ENCODE measurements around the gene ZDHHC7. TPM values are rescaled to one million over a fixed set of nuclear protein-coding genes. Genes with fewer than 3 reads are reported as not detected.

ZDHHC7 gene
- total RNA-seq, 3 donors from 2014 or later = 27.2 to 34.6 (median 31.8) TPM

DNA sequence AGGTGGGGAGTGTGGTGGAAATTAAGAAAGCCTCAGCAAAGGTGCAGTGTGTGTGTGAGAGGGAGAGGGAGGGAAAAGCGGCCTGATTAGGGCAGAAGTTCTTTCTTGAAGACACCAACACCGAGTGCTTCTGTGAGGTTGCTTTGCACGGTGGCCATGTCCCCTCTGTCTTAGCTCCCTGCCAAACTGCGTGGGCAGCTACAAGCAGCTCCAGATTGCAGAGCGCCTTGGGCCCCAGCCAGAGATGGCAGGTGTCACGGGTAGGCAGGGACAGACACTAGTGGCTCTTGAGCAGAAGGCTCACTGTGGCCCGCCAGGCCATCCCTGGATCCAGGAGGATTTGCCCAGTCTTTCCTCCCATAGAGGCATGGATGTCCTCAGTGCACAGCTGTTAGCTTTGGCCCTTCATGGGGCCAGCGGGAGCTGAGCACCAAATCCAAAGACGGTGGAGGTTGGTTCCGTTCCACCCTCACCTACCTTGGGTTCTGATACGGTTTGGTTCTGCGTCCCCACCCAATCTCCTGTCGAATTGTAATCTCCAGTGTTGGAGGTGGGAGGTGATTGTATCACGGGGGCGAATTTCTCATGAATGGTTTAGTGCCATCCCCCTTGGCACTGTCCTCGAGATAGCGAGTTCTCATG is 37.7 kb upstream of the ZDHHC7 start:
- peaks cover 13% of the 10 kb centered on the region for H3K36me3 Mint-ChIP-seq (ENCODE audit: insufficient read depth)
- H3K9me3 Mint-ChIP-seq = no peaks in the 10 kb centered on the region
- peaks cover 8% of the 10 kb centered on the region for H3K4me1 Mint-ChIP-seq (ENCODE audit: low read depth)
- no peak overlapping the region for H3K4me3 Mint-ChIP-seq
- no peak for DNase-seq
- H3K27me3 Mint-ChIP-seq (ENCODE audit: low read depth) = no peaks in the 10 kb centered on the region
- ATAC-seq = no peak

GRCh38 chr16:85047867-85048455 is 36.6 kb upstream of the ZDHHC7 start:
- peaks cover 8% of the 10 kb centered on the region for H3K4me1 Mint-ChIP-seq (ENCODE audit: low read depth)
- peaks cover 14% of the 10 kb centered on the region for H3K36me3 Mint-ChIP-seq (ENCODE audit: insufficient read depth)
- ATAC-seq (no peak), DNase-seq (no peak)
- no peaks in the 10 kb centered on the region for H3K9me3 Mint-ChIP-seq
- H3K4me3 Mint-ChIP-seq = no peak overlapping the region
- no peaks in the 10 kb centered on the region for H3K27me3 Mint-ChIP-seq (ENCODE audit: low read depth)

DNA sequence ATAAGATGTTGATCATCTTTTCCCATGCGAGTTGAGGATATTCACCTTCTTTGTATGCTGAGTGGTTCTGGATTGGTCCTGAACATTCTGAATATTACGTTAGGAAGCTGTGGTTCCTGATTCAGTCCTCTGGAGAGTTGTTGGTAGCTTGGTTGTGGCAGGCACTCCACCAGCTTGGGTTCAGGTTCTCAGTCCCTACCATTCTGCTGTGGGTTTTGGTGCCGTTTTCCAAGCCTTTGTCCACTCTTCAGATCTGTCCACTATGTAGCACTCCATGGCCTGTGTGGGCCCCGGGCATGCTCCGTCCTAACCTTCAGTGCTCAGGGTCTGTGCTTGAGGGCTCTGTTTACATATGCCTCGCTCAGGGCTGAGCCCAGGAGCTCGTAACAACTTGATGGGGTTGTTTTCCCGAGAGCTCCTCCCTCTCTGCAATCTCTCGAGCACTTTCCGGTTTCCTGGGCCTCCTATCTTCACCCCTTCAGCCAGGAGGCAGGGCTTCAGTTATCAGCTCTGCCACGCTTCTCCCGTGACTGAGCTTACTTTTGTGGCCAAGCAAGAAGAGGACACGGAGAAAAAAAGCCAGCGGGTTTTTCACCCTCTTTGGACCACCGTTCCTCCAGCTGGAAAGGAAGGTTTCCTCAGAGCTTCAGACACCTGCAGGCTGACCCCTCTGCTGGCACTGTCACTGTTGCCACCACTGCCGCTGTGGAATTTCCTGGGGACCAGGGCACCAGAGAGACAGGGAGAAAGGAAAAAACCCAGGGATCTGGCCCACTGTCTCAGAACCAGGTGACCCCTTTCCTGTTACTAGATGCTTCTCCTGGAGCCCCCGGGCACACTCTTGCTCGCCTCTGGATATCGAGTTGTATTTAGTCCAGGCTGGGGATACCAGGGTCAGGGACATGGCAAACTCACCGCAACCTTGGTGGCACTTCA is 35.9 kb upstream of the ZDHHC7 start:
- no peaks in the 10 kb centered on the region for H3K27me3 Mint-ChIP-seq (ENCODE audit: low read depth)
- ATAC-seq (peak; percentile 48 to 58), DNase-seq (no peak)
- peaks cover 14% of the 10 kb centered on the region for H3K36me3 Mint-ChIP-seq (ENCODE audit: insufficient read depth)
- H3K4me3 Mint-ChIP-seq = no peak overlapping the region
- H3K4me1 Mint-ChIP-seq (ENCODE audit: low read depth) = peaks cover 8% of the 10 kb centered on the region
- no peaks in the 10 kb centered on the region for H3K9me3 Mint-ChIP-seq

DNA sequence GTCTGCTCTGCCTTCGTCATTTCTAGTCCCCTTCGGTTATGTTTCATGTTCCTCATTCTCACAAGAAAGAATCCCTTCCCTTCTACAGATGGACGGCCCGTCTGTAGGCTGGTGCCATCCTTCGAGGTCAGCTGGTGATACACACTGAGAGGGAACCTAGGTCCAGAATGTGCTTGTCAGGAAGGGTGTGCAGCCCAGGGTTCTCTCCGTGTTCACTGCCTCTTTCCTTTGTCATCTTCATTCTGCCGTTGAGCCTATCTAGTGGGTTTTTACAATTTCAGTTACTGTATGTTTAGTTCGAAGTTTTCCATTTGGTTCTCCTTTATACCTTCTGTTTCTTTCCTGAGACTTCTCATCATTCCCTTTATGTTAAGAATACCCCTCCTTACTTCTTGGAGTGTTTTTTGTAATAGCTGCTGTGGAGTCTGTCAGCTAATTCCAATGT is 35.2 kb upstream of the ZDHHC7 start:
- H3K36me3 Mint-ChIP-seq (ENCODE audit: insufficient read depth) = peaks cover 14% of the 10 kb centered on the region
- peaks cover 8% of the 10 kb centered on the region for H3K4me1 Mint-ChIP-seq (ENCODE audit: low read depth)
- H3K9me3 Mint-ChIP-seq = no peaks in the 10 kb centered on the region
- ATAC-seq = no peak
- H3K27me3 Mint-ChIP-seq (ENCODE audit: low read depth) = no peaks in the 10 kb centered on the region
- H3K4me3 Mint-ChIP-seq = no peak overlapping the region
- no peak for DNase-seq

GRCh38 chr16:85045641-85046471 is 34.5 kb upstream of the ZDHHC7 start:
- ATAC-seq = no peak
- DNase-seq = no peak
- H3K9me3 Mint-ChIP-seq = no peaks in the 10 kb centered on the region
- H3K4me3 Mint-ChIP-seq = no peak overlapping the region
- no peaks in the 10 kb centered on the region for H3K27me3 Mint-ChIP-seq (ENCODE audit: low read depth)
- H3K36me3 Mint-ChIP-seq (ENCODE audit: insufficient read depth) = peaks cover 14% of the 10 kb centered on the region
- H3K4me1 Mint-ChIP-seq (ENCODE audit: low read depth) = peaks cover 8% of the 10 kb centered on the region

GRCh38 chr16:85045077-85045476 is 33.7 kb upstream of the ZDHHC7 start:
- DNase-seq = no peak
- Mint-ChIP-seq H3K36me3 (ENCODE audit: insufficient read depth) (peaks cover 14% of the 10 kb centered on the region), H3K27me3 (ENCODE audit: low read depth) (no peaks in the 10 kb centered on the region), H3K4me3 (no peak overlapping the region), H3K4me1 (ENCODE audit: low read depth) (peaks cover 8% of the 10 kb centered on the region), H3K9me3 (no peaks in the 10 kb centered on the region)
- no peak for ATAC-seq

DNA sequence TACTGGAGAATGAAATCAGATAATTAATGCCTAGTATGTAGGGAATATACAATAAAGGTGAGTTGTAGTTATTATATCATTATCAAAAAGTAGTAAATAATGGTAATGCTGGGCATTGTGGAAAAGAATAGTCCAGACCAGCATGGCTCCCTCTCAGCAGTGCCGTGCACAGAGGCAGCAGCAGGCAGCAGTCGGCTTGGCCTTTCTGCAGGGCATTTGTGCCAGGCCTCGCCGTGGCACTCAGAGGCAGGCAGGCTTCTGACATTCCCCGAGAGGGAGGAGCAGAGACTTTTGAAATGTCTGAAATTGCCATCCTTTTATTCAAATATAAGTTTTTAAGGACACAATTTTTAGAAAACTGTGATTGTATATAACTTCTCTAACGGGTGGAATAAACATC is 31.3 kb upstream of the ZDHHC7 start:
- H3K9me3 Mint-ChIP-seq = no peaks in the 10 kb centered on the region
- H3K4me1 Mint-ChIP-seq (ENCODE audit: low read depth) = peaks cover 6% of the 10 kb centered on the region
- ATAC-seq (no peak), DNase-seq (no peak)
- H3K4me3 Mint-ChIP-seq = no peak overlapping the region
- H3K36me3 Mint-ChIP-seq (ENCODE audit: insufficient read depth) = peaks cover 12% of the 10 kb centered on the region
- no peaks in the 10 kb centered on the region for H3K27me3 Mint-ChIP-seq (ENCODE audit: low read depth)

DNA sequence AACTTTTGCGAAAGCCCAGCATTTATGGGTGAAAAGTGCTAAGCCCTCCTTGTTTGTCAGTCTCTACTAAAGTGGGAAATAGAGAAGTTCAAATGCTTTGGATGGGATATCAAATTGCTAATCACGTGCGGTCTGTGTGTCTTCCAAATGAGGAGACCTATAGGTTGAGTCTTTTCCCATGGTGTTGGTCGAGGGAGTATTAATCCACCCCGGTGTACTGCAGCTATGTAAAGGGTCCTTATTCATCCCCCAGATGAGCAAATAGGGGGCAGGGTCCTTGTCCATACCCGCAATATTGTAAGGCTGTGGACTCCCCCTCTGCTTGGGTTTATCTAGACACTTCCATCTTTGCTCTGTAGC is 30.8 kb upstream of the ZDHHC7 start:
- peaks cover 12% of the 10 kb centered on the region for H3K36me3 Mint-ChIP-seq (ENCODE audit: insufficient read depth)
- no peak for DNase-seq
- peaks cover 7% of the 10 kb centered on the region for H3K4me1 Mint-ChIP-seq (ENCODE audit: low read depth)
- ATAC-seq = no peak
- no peaks in the 10 kb centered on the region for H3K9me3 Mint-ChIP-seq
- H3K27me3 Mint-ChIP-seq (ENCODE audit: low read depth) = no peaks in the 10 kb centered on the region
- H3K4me3 Mint-ChIP-seq = no peak overlapping the region

DNA sequence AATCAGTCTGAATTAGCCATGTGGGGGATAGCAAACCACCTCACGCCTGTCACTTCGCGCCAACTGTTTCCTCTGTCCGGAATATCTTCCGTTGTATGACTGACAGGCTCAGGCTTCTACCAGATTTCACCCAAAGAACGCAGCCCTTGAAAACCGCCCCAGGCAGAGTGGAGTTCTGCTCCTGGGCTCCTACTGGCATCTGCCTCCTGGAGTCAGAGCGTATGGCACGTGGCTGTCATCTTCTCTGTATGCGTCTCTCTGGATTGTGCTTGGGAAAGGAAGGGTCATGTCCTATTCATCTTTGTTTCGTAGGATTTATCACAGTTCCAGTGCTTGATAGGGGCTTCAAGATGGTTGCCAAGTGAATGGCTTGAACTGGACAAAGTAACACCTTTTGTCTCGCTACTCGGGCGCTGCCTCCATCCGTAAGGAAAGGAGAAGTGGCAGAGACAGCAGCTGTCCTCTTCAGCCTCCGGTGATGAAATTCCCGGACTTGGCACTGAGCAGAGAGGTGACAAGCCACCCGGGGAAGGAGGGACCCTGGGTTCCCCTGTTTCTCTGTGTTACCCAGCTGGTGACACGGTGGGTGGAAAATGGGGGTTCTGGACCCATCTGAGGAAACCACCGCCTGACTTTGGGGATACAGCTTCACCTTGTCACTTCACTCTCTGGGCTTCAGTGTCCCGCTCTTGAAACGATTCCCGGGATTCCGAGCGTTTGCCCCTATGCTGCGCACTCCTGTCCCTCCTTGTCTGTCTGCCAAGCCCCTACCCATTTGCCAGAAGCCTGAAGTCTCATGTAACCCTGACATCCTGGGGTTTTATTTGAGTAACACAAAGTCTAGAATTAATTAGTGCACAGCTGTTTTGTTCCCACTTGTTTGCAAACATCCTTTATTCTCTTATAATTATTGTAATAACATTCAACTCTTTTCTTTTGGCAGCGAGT is 30.2 kb upstream of the ZDHHC7 start:
- Mint-ChIP-seq H3K4me3 (no peak overlapping the region), H3K9me3 (no peaks in the 10 kb centered on the region), H3K36me3 (ENCODE audit: insufficient read depth) (peaks cover 10% of the 10 kb centered on the region), H3K27me3 (ENCODE audit: low read depth) (no peaks in the 10 kb centered on the region), H3K4me1 (ENCODE audit: low read depth) (peaks cover 6% of the 10 kb centered on the region)
- DNase-seq (no peak), ATAC-seq (no peak)

DNA sequence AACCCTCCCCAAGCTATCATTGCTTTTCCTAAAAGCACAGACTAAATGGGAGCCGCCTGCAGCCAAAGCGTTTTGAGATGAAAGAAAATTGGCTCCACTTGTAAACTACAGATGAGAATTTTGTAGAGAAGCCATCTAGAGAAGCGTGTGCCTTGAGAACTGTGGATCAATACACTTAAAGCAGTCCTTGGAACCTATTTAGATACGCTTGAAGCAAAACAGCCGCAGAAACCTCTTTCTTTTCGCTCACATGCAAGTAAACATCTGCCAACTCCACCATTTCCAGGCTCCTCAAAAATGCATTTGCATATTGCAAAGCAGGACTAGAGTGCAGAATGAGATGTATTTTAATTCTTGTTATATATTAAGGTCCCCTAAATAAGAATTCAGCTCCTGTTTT is 29.4 kb upstream of the ZDHHC7 start:
- Mint-ChIP-seq H3K36me3 (ENCODE audit: insufficient read depth) (peaks cover 2% of the 10 kb centered on the region), H3K27me3 (ENCODE audit: low read depth) (no peaks in the 10 kb centered on the region), H3K9me3 (no peaks in the 10 kb centered on the region), H3K4me1 (ENCODE audit: low read depth) (peaks cover 6% of the 10 kb centered on the region), H3K4me3 (no peak overlapping the region)
- no peak for DNase-seq
- ATAC-seq = no peak

DNA sequence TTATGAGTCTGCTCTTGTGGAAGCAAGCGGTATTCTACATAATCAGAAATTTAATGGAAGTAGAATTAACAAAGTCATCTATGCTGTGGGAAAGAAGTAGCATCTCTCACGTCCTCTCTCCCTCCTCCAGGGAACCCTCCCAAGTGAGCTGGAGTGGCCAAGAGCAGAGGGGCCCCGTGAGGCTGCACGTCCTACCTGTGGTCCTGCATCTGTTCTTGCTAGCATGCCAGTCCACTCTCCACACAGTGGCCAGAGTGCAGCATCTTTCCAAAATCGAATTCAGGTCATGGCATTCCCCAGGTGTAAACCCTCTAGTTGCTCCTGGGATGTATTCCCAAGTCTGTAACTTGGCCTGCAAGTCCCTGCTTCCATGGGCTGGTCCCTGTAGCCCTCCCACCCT is 26.4 kb upstream of the ZDHHC7 start:
- H3K27me3 Mint-ChIP-seq (ENCODE audit: low read depth) = no peaks in the 10 kb centered on the region
- H3K4me1 Mint-ChIP-seq (ENCODE audit: low read depth) = peaks cover 8% of the 10 kb centered on the region
- no peaks in the 10 kb centered on the region for H3K36me3 Mint-ChIP-seq (ENCODE audit: insufficient read depth)
- no peak overlapping the region for H3K4me3 Mint-ChIP-seq
- no peak for DNase-seq
- no peak for ATAC-seq
- H3K9me3 Mint-ChIP-seq = no peaks in the 10 kb centered on the region

- H3K9me3 Mint-ChIP-seq = no peaks in the 10 kb centered on the region
- no peak overlapping the region for H3K4me3 Mint-ChIP-seq
- ATAC-seq (no peak), DNase-seq (peak; percentile 22)
- H3K4me1 Mint-ChIP-seq (ENCODE audit: low read depth) = peaks cover 8% of the 10 kb centered on the region
- H3K36me3 Mint-ChIP-seq (ENCODE audit: insufficient read depth) = peaks cover 3% of the 10 kb centered on the region
- no peaks in the 10 kb centered on the region for H3K27me3 Mint-ChIP-seq (ENCODE audit: low read depth)
Measured at GRCh38 chr16:85037050-85037410, 25.7 kb upstream of the ZDHHC7 start.

GRCh38 chr16:85036236-85037049 is 25.1 kb upstream of the ZDHHC7 start:
- no peak overlapping the region for H3K4me3 Mint-ChIP-seq
- no peaks in the 10 kb centered on the region for H3K9me3 Mint-ChIP-seq
- peaks cover 10% of the 10 kb centered on the region for H3K4me1 Mint-ChIP-seq (ENCODE audit: low read depth)
- peaks cover 3% of the 10 kb centered on the region for H3K36me3 Mint-ChIP-seq (ENCODE audit: insufficient read depth)
- no peak for ATAC-seq
- no peaks in the 10 kb centered on the region for H3K27me3 Mint-ChIP-seq (ENCODE audit: low read depth)
- DNase-seq = no peak

All from activated T-cell treated with anti-CD3 and anti-CD28 coated beads, Interleukin-2, amount 50 U/mL, for 4 hours (primary cell).